ENCODE results near the gene CAPNS1. TPM values are rescaled to one million over a fixed set of nuclear protein-coding genes. Genes with fewer than 3 reads are reported as not detected.
A peak's percentile ranks its signal among the peaks of the same experiment; 100 is the strongest.

The CAPNS1 gene
- total and polyA plus RNA-seq, 9 of the 15 experiments (the other 6 are each of a cell fraction or from before 2014, with no cell fraction given): 77.9 to 576 (median 258) TPM

DNA sequence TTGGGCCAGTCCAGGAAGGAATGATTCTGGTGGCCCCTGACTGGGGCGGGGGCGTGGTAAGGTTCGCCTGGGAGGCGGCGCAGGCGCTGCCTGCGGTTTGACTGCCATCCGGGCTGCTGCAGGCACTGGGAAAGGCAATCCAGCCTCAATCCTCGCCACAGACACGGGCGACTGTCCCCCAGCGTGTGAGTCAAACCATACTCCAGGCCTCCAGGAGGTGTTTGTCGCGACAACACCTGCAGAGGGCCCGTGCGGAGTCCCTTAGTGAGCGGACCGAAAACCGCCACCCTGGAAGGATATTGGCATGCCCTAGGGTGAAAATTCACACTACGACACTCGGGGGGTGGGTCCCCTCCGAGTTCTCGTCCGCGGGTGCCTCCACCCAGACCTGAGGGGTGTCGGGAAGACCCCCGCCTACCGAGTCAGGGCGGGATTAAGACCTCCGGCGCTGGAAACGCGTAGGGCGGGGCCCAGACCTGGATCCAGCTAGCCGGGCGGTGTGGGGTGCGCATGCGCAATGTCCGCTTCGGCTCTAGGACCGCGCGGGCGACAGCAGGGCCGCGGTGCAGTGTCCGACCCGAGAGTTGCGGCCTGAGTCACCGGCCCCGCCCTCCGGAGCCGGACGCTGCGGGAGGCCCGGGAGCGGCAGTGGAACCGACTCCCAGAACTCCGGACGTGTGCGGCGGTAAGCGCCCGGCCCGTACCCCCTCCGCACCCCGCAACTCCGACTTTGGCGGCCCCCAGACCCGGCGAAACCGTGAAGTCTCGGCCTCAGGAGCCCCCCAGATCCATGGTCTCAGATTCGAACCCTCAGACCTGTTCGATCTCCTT, at the start of gene CAPNS1 (continued):
- TF ChIP-seq ZNF589 (CRISPR knock-in tag; IDR thresholded peaks at IDR 0.05; ENCODE audit: low read depth) (no peak), SUPT5H (IDR thresholded peaks at IDR 0.05) (peak; percentile 88), EP300 (IDR thresholded peaks at IDR 0.05; ENCODE audit: low read length) (no peak; the same call in 1 of the 2 replicates), ZNF644 (tag; IDR thresholded peaks at IDR 0.05; ENCODE audit: low read depth) (no peak), SMARCB1 (IDR thresholded peaks at IDR 0.05; ENCODE audit: insufficient read length, low read depth) (no peak), ZEB2 (IDR thresholded peaks at IDR 0.05) (peak; percentile 89), TCF7L2 (IDR thresholded peaks at IDR 0.05; ENCODE audit: low read depth, low read length) (no peak), BRD9 (IDR thresholded peaks at IDR 0.05; ENCODE audit: low read depth, partially characterized antibody) (no peak), U2AF1 (optimal IDR thresholded peaks at IDR 0.05; ENCODE audit: low read depth, low read length) (peak; percentile 58), CCNT2 (IDR thresholded peaks at IDR 0.05; ENCODE audit: borderline replicate concordance, extremely low read depth, insufficient read length, low read depth, low read length) (peak; percentile 98), PRPF4 (IDR thresholded peaks at IDR 0.05; ENCODE audit: insufficient read depth, low read depth, low read length, poor library complexity, severe bottlenecking) (no peak), HOXB6 (CRISPR knock-in tag; IDR thresholded peaks at IDR 0.05; ENCODE audit: borderline replicate concordance) (no peak), CBFA2T2 (conservative IDR thresholded peaks at IDR 0.05) (no peak)
- TF ChIP-seq, protein P1, sequence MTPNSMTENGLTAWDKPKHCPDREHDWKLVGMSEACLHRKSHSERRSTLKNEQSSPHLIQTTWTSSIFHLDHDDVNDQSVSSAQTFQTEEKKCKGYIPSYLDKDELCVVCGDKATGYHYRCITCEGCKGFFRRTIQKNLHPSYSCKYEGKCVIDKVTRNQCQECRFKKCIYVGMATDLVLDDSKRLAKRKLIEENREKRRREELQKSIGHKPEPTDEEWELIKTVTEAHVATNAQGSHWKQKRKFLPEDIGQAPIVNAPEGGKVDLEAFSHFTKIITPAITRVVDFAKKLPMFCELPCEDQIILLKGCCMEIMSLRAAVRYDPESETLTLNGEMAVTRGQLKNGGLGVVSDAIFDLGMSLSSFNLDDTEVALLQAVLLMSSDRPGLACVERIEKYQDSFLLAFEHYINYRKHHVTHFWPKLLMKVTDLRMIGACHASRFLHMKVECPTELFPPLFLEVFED (CRISPR knock-in tag; conservative IDR thresholded peaks at IDR 0.05): 0 out of 2 replicates have a peak, but pooled peaks have one; percentile 63
- TF ChIP-seq, protein P2, sequence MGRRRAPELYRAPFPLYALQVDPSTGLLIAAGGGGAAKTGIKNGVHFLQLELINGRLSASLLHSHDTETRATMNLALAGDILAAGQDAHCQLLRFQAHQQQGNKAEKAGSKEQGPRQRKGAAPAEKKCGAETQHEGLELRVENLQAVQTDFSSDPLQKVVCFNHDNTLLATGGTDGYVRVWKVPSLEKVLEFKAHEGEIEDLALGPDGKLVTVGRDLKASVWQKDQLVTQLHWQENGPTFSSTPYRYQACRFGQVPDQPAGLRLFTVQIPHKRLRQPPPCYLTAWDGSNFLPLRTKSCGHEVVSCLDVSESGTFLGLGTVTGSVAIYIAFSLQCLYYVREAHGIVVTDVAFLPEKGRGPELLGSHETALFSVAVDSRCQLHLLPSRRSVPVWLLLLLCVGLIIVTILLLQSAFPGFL (CRISPR knock-in tag; IDR thresholded peaks at IDR 0.05): 0 out of 2 replicates have a peak, but pooled peaks have one; percentile 84
- TF ChIP-seq, protein P3, sequence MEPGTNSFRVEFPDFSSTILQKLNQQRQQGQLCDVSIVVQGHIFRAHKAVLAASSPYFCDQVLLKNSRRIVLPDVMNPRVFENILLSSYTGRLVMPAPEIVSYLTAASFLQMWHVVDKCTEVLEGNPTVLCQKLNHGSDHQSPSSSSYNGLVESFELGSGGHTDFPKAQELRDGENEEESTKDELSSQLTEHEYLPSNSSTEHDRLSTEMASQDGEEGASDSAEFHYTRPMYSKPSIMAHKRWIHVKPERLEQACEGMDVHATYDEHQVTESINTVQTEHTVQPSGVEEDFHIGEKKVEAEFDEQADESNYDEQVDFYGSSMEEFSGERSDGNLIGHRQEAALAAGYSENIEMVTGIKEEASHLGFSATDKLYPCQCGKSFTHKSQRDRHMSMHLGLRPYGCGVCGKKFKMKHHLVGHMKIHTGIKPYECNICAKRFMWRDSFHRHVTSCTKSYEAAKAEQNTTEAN (CRISPR knock-in tag; IDR thresholded peaks at IDR 0.05): no peak
- TF ChIP-seq, protein P4, sequence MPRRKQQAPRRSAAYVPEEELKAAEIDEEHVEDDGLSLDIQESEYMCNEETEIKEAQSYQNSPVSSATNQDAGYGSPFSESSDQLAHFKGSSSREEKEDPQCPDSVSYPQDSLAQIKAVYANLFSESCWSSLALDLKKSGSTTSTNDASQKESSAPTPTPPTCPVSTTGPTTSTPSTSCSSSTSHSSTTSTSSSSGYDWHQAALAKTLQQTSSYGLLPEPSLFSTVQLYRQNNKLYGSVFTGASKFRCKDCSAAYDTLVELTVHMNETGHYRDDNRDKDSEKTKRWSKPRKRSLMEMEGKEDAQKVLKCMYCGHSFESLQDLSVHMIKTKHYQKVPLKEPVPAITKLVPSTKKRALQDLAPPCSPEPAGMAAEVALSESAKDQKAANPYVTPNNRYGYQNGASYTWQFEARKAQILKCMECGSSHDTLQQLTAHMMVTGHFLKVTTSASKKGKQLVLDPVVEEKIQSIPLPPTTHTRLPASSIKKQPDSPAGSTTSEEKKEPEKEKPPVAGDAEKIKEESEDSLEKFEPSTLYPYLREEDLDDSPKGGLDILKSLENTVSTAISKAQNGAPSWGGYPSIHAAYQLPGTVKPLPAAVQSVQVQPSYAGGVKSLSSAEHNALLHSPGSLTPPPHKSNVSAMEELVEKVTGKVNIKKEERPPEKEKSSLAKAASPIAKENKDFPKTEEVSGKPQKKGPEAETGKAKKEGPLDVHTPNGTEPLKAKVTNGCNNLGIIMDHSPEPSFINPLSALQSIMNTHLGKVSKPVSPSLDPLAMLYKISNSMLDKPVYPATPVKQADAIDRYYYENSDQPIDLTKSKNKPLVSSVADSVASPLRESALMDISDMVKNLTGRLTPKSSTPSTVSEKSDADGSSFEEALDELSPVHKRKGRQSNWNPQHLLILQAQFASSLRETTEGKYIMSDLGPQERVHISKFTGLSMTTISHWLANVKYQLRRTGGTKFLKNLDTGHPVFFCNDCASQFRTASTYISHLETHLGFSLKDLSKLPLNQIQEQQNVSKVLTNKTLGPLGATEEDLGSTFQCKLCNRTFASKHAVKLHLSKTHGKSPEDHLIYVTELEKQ (CRISPR knock-in tag; IDR thresholded peaks at IDR 0.05): no peak
- TF ChIP-seq, protein P5, sequence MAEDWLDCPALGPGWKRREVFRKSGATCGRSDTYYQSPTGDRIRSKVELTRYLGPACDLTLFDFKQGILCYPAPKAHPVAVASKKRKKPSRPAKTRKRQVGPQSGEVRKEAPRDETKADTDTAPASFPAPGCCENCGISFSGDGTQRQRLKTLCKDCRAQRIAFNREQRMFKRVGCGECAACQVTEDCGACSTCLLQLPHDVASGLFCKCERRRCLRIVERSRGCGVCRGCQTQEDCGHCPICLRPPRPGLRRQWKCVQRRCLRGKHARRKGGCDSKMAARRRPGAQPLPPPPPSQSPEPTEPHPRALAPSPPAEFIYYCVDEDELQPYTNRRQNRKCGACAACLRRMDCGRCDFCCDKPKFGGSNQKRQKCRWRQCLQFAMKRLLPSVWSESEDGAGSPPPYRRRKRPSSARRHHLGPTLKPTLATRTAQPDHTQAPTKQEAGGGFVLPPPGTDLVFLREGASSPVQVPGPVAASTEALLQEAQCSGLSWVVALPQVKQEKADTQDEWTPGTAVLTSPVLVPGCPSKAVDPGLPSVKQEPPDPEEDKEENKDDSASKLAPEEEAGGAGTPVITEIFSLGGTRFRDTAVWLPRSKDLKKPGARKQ (CRISPR knock-in tag; IDR thresholded peaks at IDR 0.05): no peak

All from K562 (cell line).